Duodenal mucosa (tissue), 2 donors: ENCODE measurements around the gene ZNF746.

ENCODE experiments used
- H3K27ac ChIP-seq: one replicate; pipeline ENCODE4 v1.7.0; 2013; ENCODE audit warnings: low read depth, low read length
- H3K27me3 ChIP-seq, 2 donors: one replicate each; pipeline ENCODE4 v1.7.0; 2013; ENCODE audit warnings: low read length in 2 of 2, control low read depth in 1 of 2; ENCODE audit not compliant: insufficient read depth in 2 of 2, control insufficient read depth in 1 of 2
- H3K36me3 ChIP-seq, 2 donors: one replicate each; pipeline ENCODE4 v1.7.0; 2013; ENCODE audit warnings: low read length in 2 of 2, control low read depth in 1 of 2; ENCODE audit not compliant: insufficient read depth in 2 of 2, control insufficient read depth in 1 of 2
- H3K4me1 ChIP-seq, 2 donors: one replicate each; pipeline ENCODE4 v1.7.0; 2013; ENCODE audit warnings: low read length in 2 of 2, control low read depth in 1 of 2; ENCODE audit not compliant: insufficient read depth in 2 of 2, control insufficient read depth in 1 of 2
- H3K4me3 ChIP-seq, 2 donors: one replicate each; pipeline ENCODE4 v1.7.0; 2013; ENCODE audit warnings: low read length in 2 of 2, low read depth in 1 of 2
- H3K9ac ChIP-seq, 2 donors: one replicate each; pipeline ENCODE4 v1.7.0; 2013; ENCODE audit warnings: low read length in 2 of 2, low read depth in 1 of 2
- H3K9me3 ChIP-seq, 2 donors: one replicate each; pipeline ENCODE4 v1.7.0; 2013; ENCODE audit warnings: low read length in 2 of 2, control low read depth in 1 of 2; ENCODE audit not compliant: control insufficient read depth in 1 of 2

ZNF746 gene

GRCh38 chr7:149431486-149432120, 66.0 kb downstream of the ZNF746 start:
- no peaks in the 10 kb centered on the region for H3K27me3 ChIP-seq
- H3K4me1 ChIP-seq, result no peaks in the 10 kb centered on the region
- no peak overlapping the region for H3K9ac ChIP-seq
- H3K4me3 ChIP-seq, result no peak overlapping the region
- H3K36me3 ChIP-seq, result peaks cover 16 to 49% of the 10 kb centered on the region in 2 donors
- no peaks in the 10 kb centered on the region for H3K9me3 ChIP-seq
- H3K27ac ChIP-seq, result no peak overlapping the region

GRCh38 chr7:149430192-149430591, 67.4 kb downstream of the ZNF746 start:
- Histone ChIP-seq H3K9me3 (no peaks in the 10 kb centered on the region), H3K27me3 (no peaks in the 10 kb centered on the region), H3K9ac (no peak overlapping the region), H3K4me3 (no peak overlapping the region), H3K4me1 (no peaks in the 10 kb centered on the region), H3K27ac (no peak overlapping the region), H3K36me3 (peaks cover 11 to 36% of the 10 kb centered on the region in 2 donors)

GRCh38 chr7:149427893-149428292, 69.7 kb downstream of the ZNF746 start:
- Histone ChIP-seq H3K36me3 (peaks cover 7 to 21% of the 10 kb centered on the region in 2 donors), H3K27me3 (no peaks in the 10 kb centered on the region), H3K4me1 (peaks cover 0 to 7% of the 10 kb centered on the region in 2 donors), H3K9ac (no peak overlapping the region), H3K27ac (no peak overlapping the region), H3K4me3 (no peak overlapping the region), H3K9me3 (no peaks in the 10 kb centered on the region)

- H3K9ac ChIP-seq, result no peak overlapping the region
- no peaks in the 10 kb centered on the region for H3K27me3 ChIP-seq
- H3K9me3 ChIP-seq, result no peaks in the 10 kb centered on the region
- H3K36me3 ChIP-seq, result peaks cover 5 to 14% of the 10 kb centered on the region in 2 donors
- H3K4me3 ChIP-seq, result no peak overlapping the region
- no peak overlapping the region for H3K27ac ChIP-seq
- H3K4me1 ChIP-seq, result peaks cover 0 to 10% of the 10 kb centered on the region in 2 donors
Measured at GRCh38 chr7:149427096-149427680, 70.4 kb downstream of the ZNF746 start.

- Histone ChIP-seq H3K9ac (peak overlapping the region in 1 of 2 donors; percentile 76), H3K36me3 (no peaks in the 10 kb centered on the region), H3K4me3 (peak overlapping the region; percentile 67 to 72), H3K4me1 (peaks cover 0 to 10% of the 10 kb centered on the region in 2 donors), H3K9me3 (no peaks in the 10 kb centered on the region), H3K27ac (no peak overlapping the region), H3K27me3 (no peaks in the 10 kb centered on the region)
Measured at GRCh38 chr7:149423449-149424110, 74.0 kb downstream of the ZNF746 start.

GRCh38 chr7:149422914-149423301, 74.7 kb downstream of the ZNF746 start:
- H3K9ac ChIP-seq, result peak overlapping the region; percentile 30 to 76
- no peaks in the 10 kb centered on the region for H3K27me3 ChIP-seq
- H3K4me1 ChIP-seq, result peaks cover 0 to 10% of the 10 kb centered on the region in 2 donors
- H3K4me3 ChIP-seq, result peak overlapping the region; percentile 67 to 72
- H3K9me3 ChIP-seq, result no peaks in the 10 kb centered on the region
- no peaks in the 10 kb centered on the region for H3K36me3 ChIP-seq
- no peak overlapping the region for H3K27ac ChIP-seq
